Stimulated activated CD8-positive, alpha-beta memory T cell treated with anti-CD3 and anti-CD28 coated beads, Interleukin-4, amount 100 ng/mL, for 1 hour (primary cell): ENCODE data around the gene FERMT2.
"Not testable (repeated sequence)": the region's sequence is repeated elsewhere in the genome, so short reads cannot be mapped to it uniquely, and the experiment has no call there.

Source experiments
- DNase-seq, 2 donors: peaks; one replicate each; pipeline ENCODE4 v3.0.0-alpha.2; 2020; ENCODE audit warnings: low read depth in 2 of 2, low spot score in 1 of 2

The FERMT2 gene

DNA sequence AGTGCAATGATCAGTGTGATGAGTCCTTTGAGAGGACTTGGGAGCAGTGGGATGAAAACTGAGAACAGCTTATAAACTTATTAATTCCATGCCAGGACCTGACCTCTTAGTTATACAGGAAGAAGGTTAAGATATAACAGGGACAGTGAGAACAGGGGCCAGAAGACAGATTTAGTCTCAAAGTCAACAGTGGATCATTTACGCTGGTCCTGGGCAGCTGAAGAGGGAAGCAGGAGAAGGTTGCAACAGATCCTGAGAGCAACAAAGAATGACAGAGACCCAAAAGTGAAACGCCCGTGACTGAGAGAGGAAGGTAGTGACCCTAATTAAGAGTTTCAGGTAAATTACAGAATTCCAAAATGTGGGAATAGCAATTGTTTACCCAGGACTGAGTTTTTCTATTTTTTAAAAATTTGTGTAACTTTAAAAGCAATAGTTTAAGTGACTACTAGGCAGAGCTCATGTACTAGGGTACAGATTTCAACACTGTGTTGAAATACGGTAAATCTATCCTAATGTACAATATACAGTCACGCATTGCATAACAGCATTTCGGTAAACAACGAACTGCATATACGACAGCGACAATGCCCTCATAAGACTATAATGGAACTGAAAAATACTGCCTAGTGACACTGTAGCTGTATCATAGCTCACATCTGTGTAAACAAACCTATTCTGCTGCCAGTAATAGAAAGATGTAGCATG, 81.8 kb downstream of the FERMT2 start:
- DNase-seq: no peak

DNA sequence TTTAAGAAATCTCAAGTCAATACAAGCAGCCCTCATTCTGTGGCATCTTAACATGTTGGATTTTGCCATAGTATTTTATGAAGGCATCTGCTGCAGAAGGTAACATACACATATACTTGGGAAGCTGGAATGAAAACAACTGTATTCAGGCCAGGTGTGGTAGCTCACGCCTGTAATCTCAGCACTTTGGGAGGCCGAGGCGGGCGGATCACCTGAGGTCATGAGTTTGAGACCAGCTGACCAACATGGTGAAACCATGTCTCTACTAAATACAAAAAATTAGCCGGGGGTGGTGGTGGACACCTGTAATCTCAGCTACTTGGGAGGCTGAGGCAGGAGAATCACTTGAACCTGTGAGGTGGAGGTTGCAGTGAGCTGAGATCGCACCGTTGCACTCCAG, 86.0 kb downstream of the FERMT2 start:
- DNase-seq: not testable (repeated sequence)

DNA sequence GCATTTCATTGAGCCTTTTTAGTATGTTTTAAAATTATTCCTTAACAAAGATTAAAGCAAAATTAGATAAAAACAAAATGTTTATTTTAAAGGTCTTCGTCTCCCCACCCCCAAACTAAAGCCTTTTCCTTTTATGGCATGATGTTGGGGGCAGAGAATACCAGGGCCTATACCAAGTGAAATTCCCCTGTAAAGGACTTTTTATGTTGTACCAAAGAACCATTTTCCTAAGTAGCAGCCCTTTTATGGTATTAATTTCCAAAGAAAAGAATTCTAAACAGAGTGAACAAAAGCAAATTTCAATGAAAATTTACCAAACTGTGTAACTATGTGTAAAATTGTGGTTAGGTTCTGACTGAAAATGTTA, 87.5 kb downstream of the FERMT2 start:
- DNase-seq: no peak

DNA sequence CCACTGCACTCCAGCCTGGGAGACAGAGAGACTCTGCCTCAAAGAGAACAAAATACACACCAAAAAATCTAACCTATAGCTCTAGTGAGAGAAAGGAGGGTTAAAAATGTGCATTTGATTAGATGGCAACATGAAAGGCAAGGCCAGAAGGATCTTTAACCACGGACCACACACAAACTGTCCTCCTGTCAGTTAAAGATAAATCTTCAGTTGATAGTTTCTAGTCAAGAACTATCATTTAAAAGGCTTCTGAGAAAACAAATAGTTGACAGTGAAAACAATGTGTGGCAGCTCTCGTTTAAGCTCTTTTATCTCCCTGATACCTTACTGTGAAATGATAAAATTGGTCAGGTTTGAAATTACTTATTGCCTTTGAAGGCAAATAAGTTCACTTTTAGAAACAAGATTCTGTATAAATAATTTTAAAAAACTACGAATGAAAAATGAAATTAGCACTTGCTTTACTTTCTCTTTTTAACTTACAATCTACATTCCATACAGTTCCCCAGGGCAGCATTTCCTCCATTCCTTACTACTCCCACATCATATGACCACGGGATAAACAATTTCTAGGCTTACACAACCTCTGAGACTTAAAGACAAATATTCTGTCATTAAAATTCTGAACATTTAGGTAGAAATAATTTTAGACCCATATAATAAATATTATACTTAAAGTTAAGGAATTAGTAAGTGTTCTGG, 88.1 kb downstream of the FERMT2 start:
- DNase-seq: no peak

DNA sequence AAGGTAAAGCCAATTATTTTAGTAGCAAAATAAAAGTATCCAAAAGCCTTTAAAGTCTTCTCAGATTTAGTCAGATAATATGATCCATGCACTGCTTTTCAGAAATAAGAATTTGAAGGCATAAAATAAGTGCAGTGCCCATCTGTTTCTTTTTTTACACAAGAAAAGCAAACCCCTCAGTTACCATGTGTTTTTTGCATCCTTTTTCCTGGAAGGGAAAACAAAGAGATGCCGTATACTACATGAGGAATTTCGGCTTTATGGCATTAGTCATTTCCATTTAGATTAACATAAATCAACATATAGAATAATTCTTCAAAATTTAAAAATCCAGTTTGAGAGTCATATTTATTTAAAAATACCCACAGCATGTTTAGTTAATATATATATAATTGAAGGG, 89.4 kb downstream of the FERMT2 start:
- no peak for DNase-seq

DNA sequence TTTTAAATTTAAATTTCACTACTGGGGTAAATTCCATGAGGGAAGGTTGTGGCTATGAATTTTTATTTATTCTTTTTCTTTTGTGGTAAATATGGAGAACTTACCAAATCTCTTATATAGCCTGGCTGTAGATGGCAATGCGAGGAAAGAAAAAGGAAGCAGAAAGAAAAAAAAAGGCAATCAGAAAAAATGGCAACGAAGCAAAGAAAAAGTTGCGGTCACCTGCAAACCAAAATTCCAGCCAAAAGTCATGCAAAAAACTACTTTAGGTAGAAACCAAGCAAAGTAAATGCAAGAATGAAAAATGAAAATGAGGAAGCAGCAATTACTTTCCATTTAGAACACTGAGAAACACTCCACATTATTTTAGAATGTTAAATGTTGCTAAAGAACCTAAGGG, 89.9 kb downstream of the FERMT2 start:
- DNase-seq: no peak

DNA sequence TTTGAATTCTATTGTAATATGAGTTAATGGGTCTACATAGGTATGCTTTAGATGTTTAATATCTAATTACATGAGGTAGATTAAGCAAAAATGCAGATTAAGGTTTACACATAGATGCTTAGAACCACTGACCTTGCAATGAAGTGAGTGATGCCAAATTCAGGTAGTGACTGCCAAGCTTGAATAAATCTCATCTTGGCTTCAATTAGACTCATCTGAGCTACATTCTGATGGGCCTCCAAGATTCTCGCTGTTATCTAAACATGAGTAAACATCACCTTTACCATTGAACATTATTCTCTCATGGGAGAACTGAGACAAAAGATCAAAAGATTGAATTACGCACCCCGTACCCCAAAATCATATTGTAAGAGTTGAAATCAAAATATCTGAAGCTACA, 90.6 kb downstream of the FERMT2 start:
- DNase-seq: no peak

DNA sequence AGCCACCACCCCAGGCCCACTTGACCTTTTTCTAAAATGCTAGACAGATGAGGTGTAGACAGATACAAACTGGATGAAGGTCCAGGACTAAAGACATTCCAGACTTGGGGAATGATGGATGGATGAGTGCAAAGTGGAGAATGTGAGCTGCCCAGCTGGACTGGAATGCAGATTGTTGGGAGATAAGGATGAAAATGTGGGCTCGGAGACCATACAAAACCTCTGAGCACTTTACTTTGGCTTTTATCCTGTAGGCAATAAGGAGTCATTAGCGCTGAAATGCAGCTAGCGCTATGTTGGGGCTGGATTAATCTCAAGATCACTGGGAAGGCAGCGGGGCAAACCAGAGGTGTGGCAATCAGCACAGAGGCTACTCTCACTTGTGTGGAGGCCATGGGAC, 94.7 kb downstream of the FERMT2 start:
- DNase-seq: no peak

DNA sequence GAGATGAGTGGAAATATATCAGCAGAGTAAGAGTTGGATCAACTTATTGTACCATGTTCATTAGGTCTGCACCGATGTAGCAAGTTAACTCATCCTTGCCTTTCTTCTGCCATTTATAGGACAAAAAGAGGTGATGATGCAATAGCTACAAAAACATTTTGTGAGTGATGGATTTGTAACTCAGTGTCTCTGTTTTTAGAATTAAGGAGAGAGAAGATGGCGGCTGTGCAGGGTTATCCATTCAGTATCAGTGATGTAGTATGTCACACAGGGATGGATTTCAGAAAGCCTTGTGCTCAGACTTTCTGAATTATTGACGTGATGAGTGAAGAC, 97.4 kb downstream of the FERMT2 start:
- no peak for DNase-seq

DNA sequence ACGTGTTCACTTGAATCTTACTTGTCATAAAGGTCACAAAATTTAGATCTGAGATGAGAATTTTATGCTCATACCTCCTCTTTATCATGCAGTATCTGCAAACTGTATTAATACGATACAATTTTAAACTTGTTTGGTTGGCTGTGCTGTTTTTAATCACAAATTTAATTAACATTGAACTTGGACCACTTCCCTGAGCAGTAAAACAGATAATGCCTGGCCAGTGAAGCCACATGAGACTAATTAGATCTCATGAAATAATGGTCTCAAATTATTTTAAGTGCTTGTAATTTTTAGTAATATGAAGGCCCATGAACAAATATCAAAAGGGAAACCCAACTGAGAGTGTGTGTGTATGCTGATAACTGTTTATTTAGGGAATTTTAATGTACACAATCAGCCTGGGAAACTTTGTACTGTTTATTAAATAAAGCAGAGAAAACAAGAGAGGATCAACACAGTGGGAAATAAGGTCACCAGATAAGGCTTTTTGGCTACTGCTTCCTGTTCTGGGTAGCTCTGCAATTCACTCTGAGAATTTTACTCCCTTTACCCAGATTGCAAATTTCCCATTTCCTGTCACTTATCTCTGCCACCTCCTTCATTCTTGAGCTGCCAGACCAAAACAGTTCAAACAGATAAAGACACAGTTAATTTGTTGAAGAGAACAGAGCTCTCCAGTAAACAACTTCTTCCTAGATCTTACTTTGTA, 97.9 kb downstream of the FERMT2 start:
- DNase-seq: no peak

DNA sequence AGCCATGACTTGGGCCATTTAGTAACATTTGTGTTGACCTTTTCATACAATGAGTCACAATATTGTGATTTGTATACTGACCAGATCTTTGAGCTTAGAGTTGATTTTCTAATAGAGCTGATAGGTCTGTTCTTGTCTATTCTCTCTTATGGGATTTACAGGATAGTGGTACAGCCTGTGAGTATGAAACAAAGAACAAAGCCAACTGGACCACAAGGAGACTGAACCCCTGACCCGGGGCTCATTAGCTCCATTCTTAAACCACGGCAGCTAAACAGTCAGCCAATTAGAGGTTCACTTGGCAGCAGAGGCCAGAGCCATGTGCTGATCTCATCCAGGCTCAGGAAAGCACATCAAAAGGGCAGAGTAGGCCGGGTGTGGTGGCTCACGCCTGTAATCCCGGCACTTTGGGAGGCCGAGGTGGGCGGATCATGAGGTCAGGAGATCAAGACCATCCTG, 100.4 kb downstream of the FERMT2 start:
- DNase-seq: no peak

DNA sequence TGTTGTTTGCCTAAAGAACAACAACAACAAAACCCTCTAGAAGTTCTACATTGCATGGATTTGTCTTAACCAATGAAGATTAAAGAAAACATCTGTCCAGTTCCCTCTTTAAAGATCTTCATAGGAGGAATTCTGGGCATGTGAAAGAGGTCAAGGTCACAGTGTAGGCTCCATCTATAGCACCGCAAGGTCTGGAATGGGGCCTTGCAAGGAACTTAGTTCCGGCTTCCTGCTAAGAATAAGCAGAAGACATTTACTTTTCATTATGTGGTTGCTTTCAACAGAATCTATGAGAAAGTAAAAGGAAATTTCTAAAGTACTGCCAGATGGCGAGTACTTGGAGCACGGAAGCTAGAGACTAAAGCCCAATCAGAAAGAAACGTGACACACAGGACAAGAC, 102.2 kb downstream of the FERMT2 start:
- DNase-seq: no peak

DNA sequence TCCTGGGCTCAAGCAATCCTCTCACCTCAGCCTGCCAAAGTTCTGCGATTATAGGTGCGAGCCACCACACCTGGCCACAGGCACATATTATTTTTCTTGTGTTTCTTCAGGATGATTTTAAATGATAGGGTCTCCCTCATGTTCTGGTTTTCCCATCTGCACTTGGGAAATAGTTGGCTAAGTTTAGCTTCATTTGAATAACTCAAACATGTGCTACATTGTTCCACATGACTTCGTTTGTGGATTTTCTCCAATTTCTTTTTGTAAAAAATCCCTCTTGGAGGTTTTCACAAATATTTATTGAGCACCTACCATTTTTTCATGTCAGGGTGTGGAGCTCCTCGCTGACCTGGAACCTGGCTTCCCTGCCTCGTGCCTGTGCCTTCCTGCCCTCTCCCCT, 104.3 kb downstream of the FERMT2 start:
- no peak for DNase-seq

DNA sequence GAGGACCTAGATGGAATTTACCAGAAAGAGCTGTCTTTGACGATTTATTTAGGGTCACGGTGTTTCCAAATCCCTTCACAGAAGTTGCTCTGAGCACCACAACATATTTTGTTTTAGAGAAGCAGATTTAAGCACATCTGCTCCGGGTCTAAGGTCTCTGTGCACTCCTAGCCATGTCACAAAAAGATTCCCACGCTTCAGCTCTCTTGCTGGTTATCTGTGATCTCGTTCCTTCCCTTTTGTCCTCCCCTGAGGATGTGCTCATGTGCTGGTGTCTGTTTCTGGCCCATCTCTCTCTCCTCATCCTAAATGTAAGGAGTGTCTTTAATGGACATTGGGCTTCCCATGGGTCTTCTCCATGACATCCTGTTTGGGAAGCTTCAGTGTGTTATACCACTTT, 105.8 kb downstream of the FERMT2 start:
- no peak for DNase-seq

DNA sequence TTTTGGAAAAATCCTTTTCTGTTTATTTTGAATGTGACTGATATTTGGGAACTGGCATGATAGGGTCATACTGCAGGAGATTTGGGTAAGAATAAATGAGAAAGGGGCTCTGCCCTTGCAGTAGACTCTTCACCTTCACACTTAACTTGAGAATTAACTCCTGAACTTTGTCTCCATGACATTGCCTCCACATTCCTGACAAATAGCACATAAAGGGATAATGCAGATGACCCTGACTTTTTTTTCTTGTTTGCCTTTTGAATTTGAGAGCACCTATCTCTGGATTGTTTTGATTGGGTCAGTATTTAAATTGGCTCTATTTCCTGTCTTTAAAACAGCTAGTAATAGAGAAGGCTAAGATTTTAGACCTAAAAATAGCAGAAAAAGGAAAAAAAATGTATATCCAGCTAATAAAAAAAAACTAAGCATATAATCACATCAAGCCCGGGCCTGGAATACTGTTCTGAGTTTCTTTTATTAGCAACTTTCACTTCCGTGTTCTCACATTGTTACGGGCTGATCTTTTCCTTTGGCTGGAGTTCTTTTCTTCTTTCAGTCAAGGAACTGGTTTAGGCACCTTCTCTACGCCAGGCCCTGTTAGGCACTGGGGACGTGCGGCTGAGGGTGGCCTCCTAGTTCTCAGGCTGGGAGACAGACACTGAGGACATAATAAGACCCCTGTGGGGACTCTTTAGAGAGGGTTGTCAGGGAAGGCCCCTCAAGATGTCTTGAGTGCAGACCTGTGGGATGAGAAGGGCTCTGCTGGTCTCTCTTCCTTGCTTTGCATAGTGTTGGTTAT, 106.4 kb downstream of the FERMT2 start:
- DNase-seq: no peak

DNA sequence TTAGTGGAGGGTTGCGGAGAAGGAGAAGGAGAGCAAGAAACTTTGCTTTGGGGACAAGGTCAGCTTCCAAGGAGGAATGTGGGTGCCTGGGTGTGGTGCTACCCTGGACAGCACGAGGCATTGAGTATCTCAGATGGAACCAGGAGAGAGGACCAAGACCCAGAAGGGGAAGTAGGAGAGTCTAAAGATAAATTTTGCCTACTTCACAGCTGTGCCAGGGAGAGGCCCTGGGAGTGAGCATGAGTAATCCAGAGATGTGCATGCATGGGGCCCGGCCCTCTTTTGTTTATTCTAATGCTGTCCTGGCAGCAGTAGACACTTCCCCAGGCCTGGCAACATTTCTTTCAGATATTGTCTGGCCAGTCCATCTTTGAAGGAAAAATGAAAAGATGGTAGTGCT, 110.0 kb downstream of the FERMT2 start:
- no peak for DNase-seq

DNA sequence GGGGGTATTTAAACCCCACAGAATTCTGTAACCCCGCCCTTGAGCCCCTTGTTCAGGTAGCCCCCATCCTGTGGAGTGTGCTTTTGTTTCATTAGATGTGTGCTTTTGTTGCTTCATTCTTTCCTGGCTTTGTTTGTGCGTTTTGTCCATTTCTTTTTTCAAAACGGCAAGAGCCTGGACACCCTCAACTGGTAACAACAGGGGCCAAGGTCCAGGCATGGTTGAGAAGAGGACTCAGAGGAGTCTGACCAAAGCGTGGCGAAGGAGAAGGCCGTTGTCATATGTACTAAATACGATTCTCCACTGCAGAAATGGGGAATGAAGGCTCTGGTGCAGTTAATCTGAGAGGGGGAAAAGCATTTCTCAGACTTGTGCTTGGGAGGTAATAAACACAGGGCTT, 113.4 kb downstream of the FERMT2 start:
- DNase-seq: no peak

DNA sequence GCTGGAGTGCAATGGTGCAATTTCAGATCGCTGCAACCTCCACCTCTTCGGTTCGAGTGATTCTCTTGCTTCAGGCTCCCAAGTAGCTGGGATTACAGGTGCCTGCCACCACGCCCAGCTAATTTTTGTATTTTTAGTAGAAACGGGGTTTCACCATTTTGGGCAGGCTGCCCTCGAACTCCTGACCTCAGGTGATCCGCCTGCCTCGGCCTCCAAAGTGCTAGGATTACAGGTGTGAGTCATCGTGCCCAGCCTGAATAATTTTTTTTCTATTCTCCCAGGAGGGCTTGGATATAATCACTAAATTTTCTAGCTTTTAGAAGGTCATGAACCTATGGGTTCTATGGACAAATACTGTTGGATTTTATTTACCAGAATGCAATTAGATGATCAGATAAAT, 114.8 kb downstream of the FERMT2 start:
- DNase-seq: no peak

DNA sequence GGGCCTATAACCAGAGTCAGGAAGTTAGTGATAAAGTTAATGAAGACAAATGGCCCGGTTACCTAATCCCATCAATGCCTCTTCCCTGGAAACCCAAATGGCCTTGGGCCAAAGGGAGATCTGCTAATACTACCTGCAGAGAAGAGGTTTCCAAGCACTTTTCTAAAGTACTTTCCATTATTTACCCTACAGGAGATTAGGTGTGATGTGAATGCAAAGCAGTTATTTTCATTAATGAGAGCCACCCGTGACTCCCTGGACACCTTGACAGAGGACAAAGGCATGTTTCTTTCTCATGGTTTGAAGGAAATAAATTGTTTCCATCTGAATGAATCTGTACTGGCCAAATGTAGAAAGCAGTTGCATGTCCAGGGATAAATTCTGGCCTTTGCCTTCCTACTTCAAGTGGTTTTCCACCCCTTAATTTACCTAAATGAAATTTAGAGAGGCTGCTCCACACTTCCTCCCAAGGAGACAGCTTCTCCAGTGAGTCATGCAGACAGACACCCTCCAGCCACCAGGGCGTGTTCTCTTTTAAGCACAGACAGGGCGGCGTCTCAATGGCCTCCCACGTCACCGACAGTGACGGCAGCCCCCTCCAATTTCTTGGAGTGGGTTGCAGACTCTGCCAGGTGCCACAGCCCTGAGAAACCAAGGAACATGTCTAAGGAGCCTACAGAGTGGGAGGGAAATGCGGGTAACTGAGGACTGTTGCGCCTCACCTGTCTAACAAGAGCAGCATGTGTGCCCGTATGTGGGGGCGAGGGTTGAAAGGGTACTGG, 115.5 kb downstream of the FERMT2 start:
- no peak for DNase-seq

DNA sequence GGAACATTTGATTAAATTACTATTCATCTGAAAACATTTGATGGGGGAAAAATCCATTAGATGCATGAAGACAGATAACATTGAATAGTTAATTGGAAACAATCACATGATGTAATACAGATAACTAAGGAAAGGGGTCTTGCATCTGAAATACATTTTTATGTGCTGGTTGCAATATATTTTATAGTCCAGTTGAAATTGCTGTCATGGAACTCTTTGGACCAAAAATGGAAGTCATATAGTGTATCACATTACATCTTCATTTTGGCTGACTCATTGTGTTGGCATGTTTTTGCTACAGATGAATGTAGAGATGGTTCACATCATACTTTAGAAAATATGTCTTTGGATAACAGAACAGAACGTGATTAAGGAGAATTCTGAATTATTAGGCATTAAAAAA, 116.4 kb downstream of the FERMT2 start:
- DNase-seq: no peak

DNA sequence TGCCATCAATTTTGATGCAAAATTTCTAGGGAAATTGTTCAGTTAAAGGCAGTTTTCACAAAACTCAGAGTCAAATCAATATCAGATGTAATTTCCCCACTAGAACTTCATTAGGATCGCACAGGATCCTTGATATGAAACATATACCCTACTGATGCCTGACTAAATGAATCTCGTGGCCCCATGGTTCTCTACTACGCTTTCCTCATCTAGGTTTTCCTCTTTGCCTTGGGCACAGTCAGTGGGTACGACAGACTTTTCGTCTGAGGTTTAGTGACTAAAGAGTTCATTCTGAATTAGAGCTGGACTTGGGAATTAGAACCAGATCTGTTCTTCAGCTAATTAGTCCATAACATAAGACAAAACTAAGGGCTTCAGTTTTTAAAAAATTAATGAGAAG, 117.0 kb downstream of the FERMT2 start:
- DNase-seq: no peak
